B cell (primary cell): ENCODE results near the gene NUP214. TPM values are rescaled to one million over a fixed set of nuclear protein-coding genes. Genes with fewer than 3 reads are reported as not detected.

Experiments
- ATAC-seq: fragments of 200-7000 bp; cut with Tn5 transposase; one replicate; pipeline ENCODE4 v1.10.0; 2021; ENCODE audit warnings: low read depth, mild to moderate bottlenecking, moderate number of reproducible peaks, moderate library complexity
- CTCF ChIA-PET: fragments of 350-600 bp; sonication (Branson Sonifier 250); formaldehyde crosslinking; loops from one replicate; lab custom pipeline; 2021; ENCODE audit warnings: antibody characterized with exemption, inconsistent platforms; lab: Charles Lee
- POLR2A ChIA-PET: fragments of 350-600 bp; sonication (Branson Sonifier 250); formaldehyde crosslinking; loops from one replicate; lab custom pipeline; 2021; ENCODE audit warnings: antibody characterized with exemption; lab: Charles Lee
- DNase-seq: peaks from one replicate; pipeline ENCODE4 v3.0.0; 2013
- H2AFZ ChIP-seq: 2 replicates; pipeline ENCODE4 v1.6.1; 2012; ENCODE audit warnings: mild to moderate bottlenecking, low read depth, low read length; ENCODE audit not compliant: insufficient read depth, poor library complexity, severe bottlenecking
- H3K27ac ChIP-seq, 2 donors: 1 replicate in 1 of 2; 2 replicates in 1 of 2; pipeline ENCODE4 v1.5.1; 2012 to 2013; ENCODE audit warnings: low read length in 2 of 2, mild to moderate bottlenecking in 2 of 2, moderate library complexity in 1 of 2
- H3K27me3 ChIP-seq, 4 experiments: fragments of 200-600 bp in 1 of 4; sonication (generic) in 1 of 4; replicated peaks in 1 of 4; 1 replicate in 2 of 4; 2 replicates in 2 of 4; pipeline versions ENCODE4 v1.6.1 to v1.7.0; 2013 to 2016; ENCODE audit warnings: low read length in 3 of 4, mild to moderate bottlenecking in 2 of 4, mixed read lengths in 1 of 4, moderate library complexity in 1 of 4; ENCODE audit not compliant: insufficient read depth in 4 of 4, control insufficient read depth in 3 of 4; ENCODE audit errors: control extremely low read depth in 1 of 4
- H3K36me3 ChIP-seq, 2 experiments: replicated peaks in 1 of 2; 1 replicate in 1 of 2; 2 replicates in 1 of 2; pipeline versions ENCODE4 v1.6.1 to v1.7.1; 2013; ENCODE audit warnings: low read length in 1 of 2; ENCODE audit not compliant: insufficient read depth in 2 of 2, control insufficient read depth in 1 of 2; ENCODE audit errors: control extremely low read depth in 1 of 2, extremely low read depth in 1 of 2
- H3K4me1 ChIP-seq, 2 donors: fragments of 200-600 bp in 1 of 2; sonication (generic) in 1 of 2; 1 replicate in 1 of 2; 2 replicates in 1 of 2; pipeline versions ENCODE4 v1.5.1 to v1.6.1; 2013 to 2017; ENCODE audit warnings: low read length in 2 of 2; ENCODE audit not compliant: control insufficient read depth in 2 of 2, insufficient read depth in 2 of 2
- H3K4me2 ChIP-seq: replicated peaks from 2 replicates; pipeline ENCODE3; 2012; ENCODE audit warnings: mild to moderate bottlenecking, low read depth, low read length; ENCODE audit not compliant: poor library complexity, severe bottlenecking
- H3K4me3 ChIP-seq, 5 experiments: fragments of 200-600 bp in 1 of 5; sonication (generic) in 1 of 5; 1 replicate in 3 of 5; 2 replicates in 2 of 5; pipeline versions ENCODE4 v1.5.1 to v1.7.0; 2011 to 2016; ENCODE audit warnings: low read length in 4 of 5, mild to moderate bottlenecking in 4 of 5, low read depth in 2 of 5, control low read depth in 1 of 5, moderate library complexity in 1 of 5; ENCODE audit not compliant: insufficient read depth in 1 of 5; ENCODE audit errors: control extremely low read depth in 1 of 5, extremely low read depth in 1 of 5
- H3K79me2 ChIP-seq: fragments of 200-600 bp; sonication (generic); one replicate; pipeline ENCODE4 v1.6.0; 2016; ENCODE audit warnings: low read length; ENCODE audit not compliant: control insufficient read depth, insufficient read depth
- H3K9ac ChIP-seq: fragments of 200-600 bp; sonication (generic); 2 replicates; pipeline ENCODE4 v1.6.1; 2017; ENCODE audit warnings: mild to moderate bottlenecking, low read length, moderate library complexity
- H3K9me3 ChIP-seq, 3 donors: one replicate each; pipeline versions ENCODE4 v1.6.1 to v1.7.1; 2013; ENCODE audit warnings: low read length in 2 of 3; ENCODE audit not compliant: control insufficient read depth in 2 of 3, insufficient read depth in 1 of 3; ENCODE audit errors: control extremely low read depth in 1 of 3
- H4K20me1 ChIP-seq: 2 replicates; pipeline ENCODE4 v1.6.0; 2012; ENCODE audit warnings: mild to moderate bottlenecking, low read length; ENCODE audit not compliant: insufficient read depth, control insufficient read depth, poor library complexity, severe bottlenecking
- H3K27ac Mint-ChIP-seq: one replicate; pipeline ENCODE4 v1.8.0; 2021; ENCODE audit warnings: mixed read lengths
- H3K27me3 Mint-ChIP-seq: one replicate; pipeline ENCODE4 v1.8.0; 2021; ENCODE audit warnings: mixed read lengths
- H3K4me1 Mint-ChIP-seq: one replicate; pipeline ENCODE4 v1.8.0; 2021; ENCODE audit warnings: mixed read lengths
- H3K4me3 Mint-ChIP-seq: one replicate; pipeline ENCODE4 v1.8.0; 2021; ENCODE audit warnings: mixed read lengths
- H3K9me3 Mint-ChIP-seq: one replicate; pipeline ENCODE4 v1.8.0; 2022; ENCODE audit warnings: mixed read lengths; ENCODE audit not compliant: insufficient read depth
- CTCF ChIP-seq: fragments of 200-600 bp; IDR thresholded peaks from one replicate; pipeline ENCODE4 v1.8.0; 2022; ENCODE audit warnings: antibody characterized with exemption, mild to moderate bottlenecking
- EZH2 ChIP-seq: IDR thresholded peaks from 2 replicates; pipeline ENCODE4 v1.6.1; 2012; ENCODE audit warnings: borderline replicate concordance, low read depth, mild to moderate bottlenecking, moderate library complexity, low read length; ENCODE audit not compliant: insufficient read depth, poor library complexity, severe bottlenecking
- WGBS: methylation state at CpG from one replicate; pipeline ENCODE4 v1.1.5; 2013; ENCODE audit warnings: missing lambda C conversion rate; ENCODE audit not compliant: insufficient coverage; 5-methylcytosine and 5-hydroxymethylcytosine counted together
- intact Hi-C: fragments of 100-400 bp; cut with micrococcal nuclease; formaldehyde crosslinking; loops from one replicate; pipeline ENCODE4 v1.10.0; 2022
- polyA plus RNA-seq: library from polyadenylated mRNA; depleted of rRNA; stranded (reverse); fragments of >200 nt; gene quantifications from 2 replicates; pipeline ENCODE4 v1.2.3, GENCODE V29; 2012
- total RNA-seq, 2 donors: library from RNA; stranded (reverse); fragments of 120-200 nt in 1 of 2; gene quantifications; 1 replicate in 1 of 2; 2 replicates in 1 of 2; pipeline versions ENCODE4 v1.2.3 to v1.2.4, GENCODE V29; 2013 to 2022

NUP214 gene
- total and polyA plus RNA-seq, 2 donors (not counting 1 experiment from before 2014, with no cell fraction given) = 19.0 to 94.6 TPM

- no peak for TF ChIP-seq CTCF
- TF ChIP-seq EZH2 = no peak
- Histone ChIP-seq H3K27ac (peak overlapping the region; percentile 28 to 71), H3K4me2 (peak overlapping the region; percentile 77), H3K79me2 (peaks cover 27% of the 10 kb centered on the region), H3K9me3 (no peaks in the 10 kb centered on the region), H4K20me1 (peaks cover 8% of the 10 kb centered on the region), H3K4me1 (peaks cover 27 to 30% of the 10 kb centered on the region in 2 donors), H3K36me3 (no peaks in the 10 kb centered on the region), H3K9ac (no peak overlapping the region), H2AFZ (peak overlapping the region; percentile 71), H3K4me3 (no peak overlapping the region), H3K27me3 (peaks cover 0 to 17% (median 5%) of the 10 kb centered on the region in 4 experiments)
- Mint-ChIP-seq H3K4me1 (peaks cover 36% of the 10 kb centered on the region), H3K9me3 (no peaks in the 10 kb centered on the region), H3K4me3 (peak overlapping the region; percentile 85), H3K27ac (peak overlapping the region; percentile 87), H3K27me3 (peaks cover 10% of the 10 kb centered on the region)
- CTCF ChIA-PET = interaction anchor here (0.7 to 3.0 kb wide), 5 partner anchors 23 to 101 kb away, joined by 3 to 15 read pairs (median 3); no protein-coding TSS in a partner anchor
- DNase-seq (peak; percentile 59), ATAC-seq (no peak)
- intact Hi-C loops = loop anchor here (1.0 to 10.0 kb wide), 5 partner anchors 8 to 964 kb away; partner anchors contain the start of gene NUP214
- 31% methylated on average over 7 of the region's 10 CpGs for WGBS
- POLR2A ChIA-PET = interaction anchor here (1.0 kb wide), 2 partner anchors 26 to 41 kb away, joined by 4 to 7 read pairs; no protein-coding TSS in a partner anchor
Observed at GRCh38 chr9:131278702-131279111, 153.3 kb downstream of the NUP214 start.

DNA sequence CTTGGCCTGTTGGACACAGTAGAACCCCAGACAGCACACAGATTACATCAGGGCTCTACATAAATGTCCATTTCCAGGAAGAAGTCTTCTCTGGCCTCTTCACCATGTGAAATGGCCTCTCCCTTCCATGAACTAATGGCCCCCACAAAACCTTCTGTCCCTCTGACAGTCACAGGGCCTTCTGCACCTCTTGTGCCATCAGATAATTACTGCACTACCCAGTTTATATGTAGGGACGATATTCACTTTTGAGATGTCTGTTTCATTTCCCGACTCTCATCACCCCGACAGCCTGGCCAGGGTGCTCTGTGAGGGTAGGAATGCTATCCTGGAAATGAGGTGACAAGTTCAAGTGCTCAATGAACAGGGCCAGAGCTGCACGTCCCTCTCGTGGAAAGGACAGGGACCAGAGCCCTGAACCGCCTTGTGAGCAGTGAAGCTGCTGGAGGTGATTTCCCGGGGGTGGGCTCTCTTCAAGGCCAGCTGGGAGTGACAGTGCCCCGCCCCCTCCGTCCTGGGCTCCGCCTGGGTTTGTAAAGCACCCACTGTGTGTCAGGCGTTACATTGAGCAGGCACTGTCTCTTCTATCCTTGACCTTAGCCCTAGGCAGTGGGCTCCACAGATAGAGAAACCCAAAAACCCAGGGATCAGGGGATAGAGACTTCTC, 153.9 kb downstream of the NUP214 start:
- Histone ChIP-seq H3K36me3 (no peaks in the 10 kb centered on the region), H3K27me3 (peaks cover 0 to 17% (median 5%) of the 10 kb centered on the region in 4 experiments), H3K79me2 (peaks cover 21% of the 10 kb centered on the region), H4K20me1 (peaks cover 8% of the 10 kb centered on the region), H3K9me3 (no peaks in the 10 kb centered on the region), H3K9ac (no peak overlapping the region), H3K4me1 (peaks cover 21 to 25% of the 10 kb centered on the region in 2 donors), H3K27ac (peak overlapping the region in 1 of 2 donors; percentile 71), H3K4me2 (no peak overlapping the region), H3K4me3 (no peak overlapping the region), H2AFZ (peak overlapping the region; percentile 71)
- WGBS = 91% methylated on average over 10 of the region's 11 CpGs
- intact Hi-C loops = loop anchor here (5.0 to 10.0 kb wide), 2 partner anchors 55 to 963 kb away; no protein-coding TSS in a partner anchor
- DNase-seq (no peak), ATAC-seq (no peak)
- CTCF ChIA-PET = interaction anchor here (0.7 to 3.0 kb wide), 5 partner anchors 23 to 101 kb away, joined by 3 to 15 read pairs (median 3); no protein-coding TSS in a partner anchor
- H3K9me3 Mint-ChIP-seq = no peaks in the 10 kb centered on the region
- H3K27ac Mint-ChIP-seq = peak overlapping the region; percentile 87
- peaks cover 10% of the 10 kb centered on the region for H3K27me3 Mint-ChIP-seq
- TF ChIP-seq CTCF = no peak
- TF ChIP-seq EZH2 = no peak
- peak overlapping the region; percentile 85 for H3K4me3 Mint-ChIP-seq
- H3K4me1 Mint-ChIP-seq = peaks cover 30% of the 10 kb centered on the region
- POLR2A ChIA-PET = no interaction called here
